Right lobe of liver (tissue), 4 donors: ENCODE results near the gene COX19.

Experiments
- CTCF ChIP-seq, 4 donors: fragments of 200-600 bp in 3 of 4; fragments of 450-650 bp in 1 of 4; IDR thresholded peaks; one replicate each; pipeline versions ENCODE4 v1.5.1 to v1.8.0; 2016 to 2022; ENCODE audit warnings: antibody characterized with exemption in 4 of 4, mild to moderate bottlenecking in 2 of 4
- POLR2A ChIP-seq: fragments of 450-650 bp; IDR thresholded peaks from one replicate; pipeline ENCODE4 v1.6.1; 2017; ENCODE audit warnings: antibody characterized with exemption, mild to moderate bottlenecking
- donor health status: DM: no; HTN: no; CAD: no.
- donor health status: DM: no; HTN: no; CAD: no.
- donor health status: DM: no; HTN: yes; CAD: no.

DNA sequence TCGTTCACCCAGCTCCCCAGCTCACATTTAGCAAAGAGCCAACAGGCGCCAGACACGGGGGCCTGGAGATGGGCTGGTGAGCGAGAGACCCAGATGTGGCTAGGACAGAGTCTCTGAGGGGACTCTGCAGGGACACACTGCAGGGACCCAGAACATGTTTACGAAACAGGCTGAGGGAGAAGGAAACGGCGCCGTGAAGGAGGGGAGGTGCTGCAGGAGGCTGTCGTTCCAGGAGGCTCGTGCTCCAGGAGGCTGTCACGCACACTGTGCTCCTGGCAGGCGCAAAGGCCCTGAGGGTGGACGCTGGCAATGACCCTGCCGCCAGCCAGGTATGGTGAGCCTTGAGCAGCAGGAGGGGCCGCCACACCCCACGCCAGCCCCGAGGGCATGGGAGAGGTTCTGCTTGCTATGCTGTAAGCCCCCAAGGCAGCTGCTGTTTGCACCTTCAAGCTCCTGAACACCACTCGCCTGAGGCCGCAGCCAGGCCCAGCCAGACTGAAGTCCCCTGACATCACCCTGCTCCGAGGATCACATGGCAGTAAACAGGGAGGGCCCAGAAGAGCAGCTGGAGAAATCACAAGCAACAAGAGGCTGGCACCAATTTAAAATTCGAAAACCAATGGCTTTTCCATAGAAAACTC, 48.2 kb downstream of the COX19 start:
- TF ChIP-seq CTCF (IDR thresholded peaks at IDR 0.05) (no peak), POLR2A (no peak)
